IMR-90 (cell line): Measurements from ENCODE around the gene PLCD1. TPM values are rescaled to one million over a fixed set of nuclear protein-coding genes. Genes with fewer than 3 reads are reported as not detected.

Experiments used
- ATAC-seq: fragments of 200-7000 bp; cut with Tn5 transposase; 2 replicates; pipeline ENCODE4 v1.9.1; 2020; ENCODE audit warnings: low read depth, mild to moderate bottlenecking, moderate library complexity
- BruUV-seq: library from RNA; stranded (reverse); fragments of 400-500 nt; replicated peaks from 2 replicates; lab custom pipeline; 2021; lab: Mats Ljungman, UMichigan
- CTCF ChIA-PET: fragments of 300-600 bp; formaldehyde crosslinking; extraction: SDS; loops from one replicate; lab custom pipeline; 2021; ENCODE audit warnings: antibody characterized with exemption; lab: Yijun Ruan, JAX
- POLR2A ChIA-PET: fragments of 300-600 bp; sonication (Branson Sonifier 250); formaldehyde crosslinking; loops from one replicate; lab custom pipeline; 2022; ENCODE audit warnings: antibody characterized with exemption; ENCODE audit not compliant: unreplicated experiment; lab: Charles Lee
- DNase-seq: peaks from one replicate; pipeline ENCODE4 v3.0.0; 2013
- H2AFZ ChIP-seq: replicated peaks from 2 replicates; pipeline ENCODE3; 2013; ENCODE audit warnings: low read length, mild to moderate bottlenecking; ENCODE audit not compliant: poor library complexity
- H2AK5ac ChIP-seq: 2 replicates; pipeline ENCODE4 v1.6.1; 2013; ENCODE audit warnings: low read depth, low read length, inconsistent platforms
- H2AK9ac ChIP-seq: replicated peaks from 2 replicates; pipeline ENCODE3; 2013; ENCODE audit warnings: mild to moderate bottlenecking, low read depth, low read length, moderate library complexity; ENCODE audit not compliant: poor library complexity
- H2BK120ac ChIP-seq: 2 replicates; pipeline ENCODE4 v1.6.1; 2013; ENCODE audit warnings: low read depth, low read length, inconsistent platforms
- H2BK15ac ChIP-seq: 3 replicates; pipeline ENCODE4 v1.6.1; 2013; ENCODE audit warnings: low read depth, low read length, inconsistent platforms
- H2BK20ac ChIP-seq: 2 replicates; pipeline ENCODE4 v1.6.1; 2013; ENCODE audit warnings: low read depth, mild to moderate bottlenecking, inconsistent platforms, low read length, moderate library complexity
- H2BK5ac ChIP-seq: 2 replicates; pipeline ENCODE4 v1.6.1; 2013; ENCODE audit warnings: mild to moderate bottlenecking, low read depth, low read length, inconsistent platforms; ENCODE audit not compliant: poor library complexity, severe bottlenecking
- H3K14ac ChIP-seq: replicated peaks from 2 replicates; pipeline ENCODE4 v1.6.1; 2013; ENCODE audit warnings: low read depth, low read length, inconsistent platforms
- H3K18ac ChIP-seq: 2 replicates; pipeline ENCODE4 v1.6.1; 2013; ENCODE audit warnings: low read depth, low read length, control low read depth
- H3K23ac ChIP-seq: 2 replicates; pipeline ENCODE4 v1.6.1; 2013; ENCODE audit warnings: low read depth, low read length, inconsistent platforms
- H3K27ac ChIP-seq: 2 replicates; pipeline ENCODE4 v1.5.1; 2013; ENCODE audit warnings: mild to moderate bottlenecking, control low read depth, low read length; ENCODE audit not compliant: insufficient read depth
- H3K27me3 ChIP-seq: 2 replicates; pipeline ENCODE4 v1.6.1; 2013; ENCODE audit warnings: low read length; ENCODE audit not compliant: control insufficient read depth, insufficient read depth
- H3K36me3 ChIP-seq: 2 replicates; pipeline ENCODE4 v1.6.1; 2013; ENCODE audit warnings: low read length, mixed read lengths; ENCODE audit not compliant: control insufficient read depth, insufficient read depth
- H3K4ac ChIP-seq: 2 replicates; pipeline ENCODE4 v1.6.1; 2013; ENCODE audit warnings: low read depth, low read length, inconsistent platforms
- H3K4me1 ChIP-seq: 2 replicates; pipeline ENCODE4 v1.6.1; 2013; ENCODE audit warnings: low read length, mixed read lengths; ENCODE audit not compliant: control insufficient read depth, insufficient read depth
- H3K4me2 ChIP-seq: 2 replicates; pipeline ENCODE4 v1.6.1; 2013; ENCODE audit warnings: low read depth, mild to moderate bottlenecking, control low read depth, low read length, moderate library complexity
- H3K4me3 ChIP-seq: 2 replicates; pipeline ENCODE4 v1.5.1; 2013; ENCODE audit warnings: low read depth, mild to moderate bottlenecking, control low read depth, low read length, moderate library complexity; ENCODE audit not compliant: insufficient read depth
- H3K56ac ChIP-seq: 2 replicates; pipeline ENCODE4 v1.6.1; 2013; ENCODE audit warnings: low read length, inconsistent platforms; ENCODE audit not compliant: insufficient read depth; ENCODE audit errors: extremely low read depth
- H3K79me1 ChIP-seq, 2 experiments: 2 replicates each; pipeline ENCODE4 v1.6.1; 2013; ENCODE audit warnings: low read length in 2 of 2, inconsistent platforms in 1 of 2, low read depth in 1 of 2
- H3K9ac ChIP-seq: 2 replicates; pipeline ENCODE4 v1.6.1; 2013; ENCODE audit warnings: low read depth, low read length, control low read depth
- H3K9me1 ChIP-seq: 2 replicates; pipeline ENCODE4 v1.6.1; 2013; ENCODE audit warnings: low read length, inconsistent platforms; ENCODE audit not compliant: insufficient read depth
- H3K9me3 ChIP-seq: 2 replicates; pipeline ENCODE4 v1.6.1; 2013; ENCODE audit warnings: low read length; ENCODE audit not compliant: control insufficient read depth, insufficient read depth
- H4K20me1 ChIP-seq: 2 replicates; pipeline ENCODE4 v1.6.1; 2013; ENCODE audit warnings: low read length, inconsistent platforms; ENCODE audit not compliant: insufficient read depth
- H4K5ac ChIP-seq: 2 replicates; pipeline ENCODE4 v1.6.1; 2013; ENCODE audit warnings: mild to moderate bottlenecking, low read depth, low read length, control low read depth
- H4K8ac ChIP-seq, 2 experiments: 2 replicates each; pipeline ENCODE4 v1.6.1; 2013; ENCODE audit warnings: low read depth in 2 of 2, low read length in 2 of 2, control low read depth in 1 of 2, inconsistent platforms in 1 of 2
- H4K91ac ChIP-seq: 2 replicates; pipeline ENCODE4 v1.6.1; 2013; ENCODE audit warnings: low read depth, low read length, inconsistent platforms; ENCODE audit not compliant: insufficient read depth
- BHLHE40 ChIP-seq: fragments of 150-350 bp; IDR thresholded peaks from 2 replicates; pipeline ENCODE4 v1.6.1; 2016; ENCODE audit warnings: mild to moderate bottlenecking, low read depth, low read length
- CEBPB ChIP-seq: IDR thresholded peaks from 2 replicates; pipeline ENCODE4 v1.6.1; 2012; ENCODE audit warnings: low read depth, low read length, improper control_type of control experiment
- CHD1 ChIP-seq: IDR thresholded peaks from 2 replicates; pipeline ENCODE4 v1.6.1; 2012; ENCODE audit warnings: low read depth, low read length, improper control_type of control experiment
- FOS ChIP-seq: fragments of 150-350 bp; IDR thresholded peaks from 2 replicates; pipeline ENCODE4 v1.6.1; 2016; ENCODE audit warnings: low read depth, low read length
- MAFK ChIP-seq: IDR thresholded peaks from 2 replicates; pipeline ENCODE4 v1.6.1; 2012; ENCODE audit warnings: low read depth, low read length, improper control_type of control experiment
- MAZ ChIP-seq: IDR thresholded peaks from 2 replicates; pipeline ENCODE4 v1.6.1; 2012; ENCODE audit warnings: low read depth, mild to moderate bottlenecking, low read length, improper control_type of control experiment, moderate library complexity, borderline replicate concordance
- MXI1 ChIP-seq: IDR thresholded peaks from 2 replicates; pipeline ENCODE4 v1.6.1; 2012; ENCODE audit warnings: low read depth, mild to moderate bottlenecking, low read length, moderate library complexity, borderline replicate concordance
- NFE2L2 ChIP-seq: fragments of 150-350 bp; IDR thresholded peaks from 2 replicates; pipeline ENCODE4 v1.6.1; 2016; ENCODE audit warnings: low read depth, mild to moderate bottlenecking, low read length
- POLR2A ChIP-seq: IDR thresholded peaks from 2 replicates; pipeline ENCODE4 v1.6.1; 2012; ENCODE audit warnings: mild to moderate bottlenecking, low read depth, low read length
- RAD21 ChIP-seq: IDR thresholded peaks from 2 replicates; pipeline ENCODE4 v1.6.1; 2012; ENCODE audit warnings: low read length, improper control_type of control experiment
- RCOR1 ChIP-seq: IDR thresholded peaks from 2 replicates; pipeline ENCODE4 v1.6.1; 2012; ENCODE audit warnings: mild to moderate bottlenecking, low read length, improper control_type of control experiment; ENCODE audit not compliant: insufficient replicate concordance
- RFX5 ChIP-seq: IDR thresholded peaks from 2 replicates; pipeline ENCODE4 v1.8.0; 2012; ENCODE audit warnings: low read depth, mild to moderate bottlenecking, low read length, moderate library complexity
- SMC3 ChIP-seq: fragments of 150-350 bp; IDR thresholded peaks from 2 replicates; pipeline ENCODE4 v1.6.1; 2016; ENCODE audit warnings: low read depth, mild to moderate bottlenecking, antibody characterized with exemption, low read length, moderate library complexity
- dilution Hi-C: fragments of 300-500 bp; cut with HindIII; formaldehyde crosslinking; loops from one replicate; pipeline ENCODE4 v1.14.3; 2018; ENCODE audit warnings: low sequenced_read_pairs; ENCODE audit not compliant: unreplicated experiment
- in situ Hi-C: fragments of 300-500 bp; cut with MboI; formaldehyde crosslinking; loops from 3 replicates; pipeline ENCODE4 v1.14.3; 2019; ENCODE audit warnings: low sequenced_read_pairs, inconsistent platforms, mixed read lengths
- intact Hi-C: fragments of 100-400 bp; cut with micrococcal nuclease; formaldehyde crosslinking; loops from 2 replicates; pipeline ENCODE4 v1.10.0; 2022
- polyA plus RNA-seq, 3 experiments: library from polyadenylated mRNA; depleted of rRNA; stranded (reverse); fragments of >200 nt; gene quantifications; 2 replicates each; pipeline ENCODE4 v1.2.3, GENCODE V29; 2012; ENCODE audit warnings: low replicate concordance in 1 of 3
- total RNA-seq: library from RNA; depleted of rRNA; stranded (reverse); fragments of >200 nt; gene quantifications from 2 replicates; pipeline ENCODE4 v1.2.3, GENCODE V29; 2012
- TF ChIP-seq, protein P1 (sequence below): fragments of 150-350 bp; IDR thresholded peaks from 2 replicates; pipeline ENCODE4 v1.6.1; 2017; ENCODE audit warnings: mild to moderate bottlenecking, antibody characterized with exemption, low read length, low read depth
- TF ChIP-seq, protein P2 (sequence below): fragments of 150-350 bp; IDR thresholded peaks from 2 replicates; pipeline ENCODE4 v1.6.1; 2016; ENCODE audit warnings: low read depth, mild to moderate bottlenecking, low read length, moderate library complexity, borderline replicate concordance
- TF ChIP-seq, protein P3 (sequence below): conservative IDR thresholded peaks from 2 replicates; pipeline ENCODE4 v1.5.1; 2012; ENCODE audit warnings: mild to moderate bottlenecking, low read depth, low read length, improper control_type of control experiment

PLCD1 gene
- total and polyA plus RNA-seq, 2 of the 4 experiments (the other 2 are of a cell fraction): 14.9 to 16.3 TPM

DNA sequence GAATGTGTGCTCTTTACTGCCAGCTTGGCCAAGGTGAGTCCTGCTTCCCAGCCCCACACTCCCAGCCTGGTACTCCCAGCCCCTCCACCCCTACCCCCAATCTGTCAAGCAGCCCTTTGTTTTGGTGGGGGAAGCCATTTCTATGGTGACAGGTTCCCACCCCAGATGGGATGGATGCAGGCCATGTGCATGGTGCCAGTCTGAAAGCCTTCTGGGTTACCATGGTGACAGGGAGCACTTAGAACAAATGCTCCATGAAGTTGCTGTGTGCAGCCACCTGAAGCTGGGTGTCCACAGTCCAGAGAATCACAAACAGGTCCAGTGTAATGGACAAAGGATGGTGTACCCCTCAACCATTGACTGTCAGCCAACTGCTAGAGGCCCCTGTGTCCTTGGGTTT lies 58.0 kb downstream of the PLCD1 start:
- Histone ChIP-seq H3K27me3 (no peaks in the 10 kb centered on the region), H3K36me3 (peaks cover 35% of the 10 kb centered on the region), H3K23ac (peak overlapping the region; percentile 28; the same call in 1 of the 2 replicates), H2BK5ac (no peak overlapping the region), H4K20me1 (peaks cover 6% of the 10 kb centered on the region; the same call in 1 of the 2 replicates), H3K4me1 (peaks cover 8% of the 10 kb centered on the region; the same call in 1 of the 2 replicates), H2BK15ac (no peak overlapping the region), H4K5ac (no peak overlapping the region), H3K4me2 (no peak overlapping the region), H3K9me3 (no peaks in the 10 kb centered on the region), H3K79me1 (peaks cover 2 to 16% of the 10 kb centered on the region in 2 experiments; a peak in 2 of 4 replicates), H2BK120ac (no peak overlapping the region), H3K9me1 (peaks cover 22% of the 10 kb centered on the region), H4K8ac (no peak overlapping the region), H3K27ac (no peak overlapping the region), H2AK9ac (no peak overlapping the region), H3K14ac (no peak overlapping the region), H2AFZ (no peak overlapping the region), H4K91ac (no peak overlapping the region), H3K9ac (no peak overlapping the region), H3K4ac (no peak overlapping the region), H2BK20ac (no peak overlapping the region), H3K4me3 (no peak overlapping the region), H3K56ac (no peak overlapping the region), H3K18ac (no peak overlapping the region), H2AK5ac (no peak overlapping the region)
- intact Hi-C loops (no loop called here), in situ Hi-C loops (no loop called here), dilution Hi-C loops (no loop called here)
- no peak for TF ChIP-seq MXI1
- TF ChIP-seq, protein P1, sequence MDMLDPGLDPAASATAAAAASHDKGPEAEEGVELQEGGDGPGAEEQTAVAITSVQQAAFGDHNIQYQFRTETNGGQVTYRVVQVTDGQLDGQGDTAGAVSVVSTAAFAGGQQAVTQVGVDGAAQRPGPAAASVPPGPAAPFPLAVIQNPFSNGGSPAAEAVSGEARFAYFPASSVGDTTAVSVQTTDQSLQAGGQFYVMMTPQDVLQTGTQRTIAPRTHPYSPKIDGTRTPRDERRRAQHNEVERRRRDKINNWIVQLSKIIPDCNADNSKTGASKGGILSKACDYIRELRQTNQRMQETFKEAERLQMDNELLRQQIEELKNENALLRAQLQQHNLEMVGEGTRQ: no peak
- TF ChIP-seq MAFK: no peak
- TF ChIP-seq, protein P2, sequence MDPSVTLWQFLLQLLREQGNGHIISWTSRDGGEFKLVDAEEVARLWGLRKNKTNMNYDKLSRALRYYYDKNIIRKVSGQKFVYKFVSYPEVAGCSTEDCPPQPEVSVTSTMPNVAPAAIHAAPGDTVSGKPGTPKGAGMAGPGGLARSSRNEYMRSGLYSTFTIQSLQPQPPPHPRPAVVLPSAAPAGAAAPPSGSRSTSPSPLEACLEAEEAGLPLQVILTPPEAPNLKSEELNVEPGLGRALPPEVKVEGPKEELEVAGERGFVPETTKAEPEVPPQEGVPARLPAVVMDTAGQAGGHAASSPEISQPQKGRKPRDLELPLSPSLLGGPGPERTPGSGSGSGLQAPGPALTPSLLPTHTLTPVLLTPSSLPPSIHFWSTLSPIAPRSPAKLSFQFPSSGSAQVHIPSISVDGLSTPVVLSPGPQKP: no peak
- no peak for TF ChIP-seq MAZ
- TF ChIP-seq FOS: no peak
- no peak for TF ChIP-seq BHLHE40
- no peak for TF ChIP-seq RFX5
- no peak for TF ChIP-seq CHD1
- no peak for TF ChIP-seq SMC3
- no peak for TF ChIP-seq RAD21
- TF ChIP-seq NFE2L2: no peak
- TF ChIP-seq CEBPB: no peak
- TF ChIP-seq RCOR1: no peak
- no peak for TF ChIP-seq POLR2A
- TF ChIP-seq, protein P3, sequence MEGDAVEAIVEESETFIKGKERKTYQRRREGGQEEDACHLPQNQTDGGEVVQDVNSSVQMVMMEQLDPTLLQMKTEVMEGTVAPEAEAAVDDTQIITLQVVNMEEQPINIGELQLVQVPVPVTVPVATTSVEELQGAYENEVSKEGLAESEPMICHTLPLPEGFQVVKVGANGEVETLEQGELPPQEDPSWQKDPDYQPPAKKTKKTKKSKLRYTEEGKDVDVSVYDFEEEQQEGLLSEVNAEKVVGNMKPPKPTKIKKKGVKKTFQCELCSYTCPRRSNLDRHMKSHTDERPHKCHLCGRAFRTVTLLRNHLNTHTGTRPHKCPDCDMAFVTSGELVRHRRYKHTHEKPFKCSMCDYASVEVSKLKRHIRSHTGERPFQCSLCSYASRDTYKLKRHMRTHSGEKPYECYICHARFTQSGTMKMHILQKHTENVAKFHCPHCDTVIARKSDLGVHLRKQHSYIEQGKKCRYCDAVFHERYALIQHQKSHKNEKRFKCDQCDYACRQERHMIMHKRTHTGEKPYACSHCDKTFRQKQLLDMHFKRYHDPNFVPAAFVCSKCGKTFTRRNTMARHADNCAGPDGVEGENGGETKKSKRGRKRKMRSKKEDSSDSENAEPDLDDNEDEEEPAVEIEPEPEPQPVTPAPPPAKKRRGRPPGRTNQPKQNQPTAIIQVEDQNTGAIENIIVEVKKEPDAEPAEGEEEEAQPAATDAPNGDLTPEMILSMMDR: no peak
- ATAC-seq (no peak), DNase-seq (no peak)
- CTCF ChIA-PET: no interaction called here
- POLR2A ChIA-PET: no interaction called here
- BruUV-seq: no TSS peak
